AG10803 (cell line): ENCODE results near the gene ADPRM.
"Not testable (repeated sequence)": the region's sequence is repeated elsewhere in the genome, so short reads cannot be mapped to it uniquely, and the experiment has no call there.

Experiments
- DNase-seq: peaks from one replicate; pipeline ENCODE4 v3.0.0; 2010; ENCODE audit warnings: low read depth
- H3K4me3 ChIP-seq: 2 replicates; pipeline ENCODE4 v1.5.1; 2011; ENCODE audit warnings: mild to moderate bottlenecking, low read length, control low read depth
- TF ChIP-seq, protein P1 (sequence below): conservative IDR thresholded peaks from 2 replicates; pipeline ENCODE4 v1.5.1; 2011; ENCODE audit warnings: mild to moderate bottlenecking, low read length, control low read depth, inconsistent platforms

The ADPRM gene

GRCh38 chr17:10668775-10669174 lies 28.6 kb upstream of the ADPRM start:
- H3K4me3 ChIP-seq, result no peak overlapping the region
- TF ChIP-seq, protein P1, sequence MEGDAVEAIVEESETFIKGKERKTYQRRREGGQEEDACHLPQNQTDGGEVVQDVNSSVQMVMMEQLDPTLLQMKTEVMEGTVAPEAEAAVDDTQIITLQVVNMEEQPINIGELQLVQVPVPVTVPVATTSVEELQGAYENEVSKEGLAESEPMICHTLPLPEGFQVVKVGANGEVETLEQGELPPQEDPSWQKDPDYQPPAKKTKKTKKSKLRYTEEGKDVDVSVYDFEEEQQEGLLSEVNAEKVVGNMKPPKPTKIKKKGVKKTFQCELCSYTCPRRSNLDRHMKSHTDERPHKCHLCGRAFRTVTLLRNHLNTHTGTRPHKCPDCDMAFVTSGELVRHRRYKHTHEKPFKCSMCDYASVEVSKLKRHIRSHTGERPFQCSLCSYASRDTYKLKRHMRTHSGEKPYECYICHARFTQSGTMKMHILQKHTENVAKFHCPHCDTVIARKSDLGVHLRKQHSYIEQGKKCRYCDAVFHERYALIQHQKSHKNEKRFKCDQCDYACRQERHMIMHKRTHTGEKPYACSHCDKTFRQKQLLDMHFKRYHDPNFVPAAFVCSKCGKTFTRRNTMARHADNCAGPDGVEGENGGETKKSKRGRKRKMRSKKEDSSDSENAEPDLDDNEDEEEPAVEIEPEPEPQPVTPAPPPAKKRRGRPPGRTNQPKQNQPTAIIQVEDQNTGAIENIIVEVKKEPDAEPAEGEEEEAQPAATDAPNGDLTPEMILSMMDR, result no peak
- DNase-seq, result peak; percentile 51

DNA sequence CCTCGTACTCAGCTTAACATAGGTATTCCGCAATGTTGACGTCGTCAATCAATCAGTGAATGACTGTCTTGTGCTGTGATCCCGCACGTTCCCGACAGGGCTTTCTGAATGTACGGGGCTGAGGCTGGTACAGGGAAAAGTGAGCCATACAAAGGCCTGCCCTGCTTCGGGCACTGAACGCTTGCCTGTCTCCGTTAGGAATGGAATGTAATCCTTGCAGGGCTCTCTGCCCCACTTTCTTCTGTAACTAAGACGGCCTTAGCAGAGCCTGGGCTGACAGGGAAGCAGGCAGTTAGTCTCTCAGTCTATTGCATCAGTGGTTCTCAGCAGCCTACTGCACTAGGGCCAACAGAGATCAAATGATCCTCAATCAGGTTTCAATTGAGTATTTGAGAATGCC lies 24.1 kb upstream of the ADPRM start:
- TF ChIP-seq, protein P1, result no peak
- no peak overlapping the region for H3K4me3 ChIP-seq
- DNase-seq, result no peak

- TF ChIP-seq, protein P1, result no peak
- DNase-seq, result no peak
- H3K4me3 ChIP-seq, result no peak overlapping the region
Observed at GRCh38 chr17:10674704-10675103, 22.7 kb upstream of the ADPRM start.

GRCh38 chr17:10681866-10682446 lies 15.4 kb upstream of the ADPRM start:
- DNase-seq, result peak; percentile 89
- H3K4me3 ChIP-seq, result no peak overlapping the region
- TF ChIP-seq, protein P1, result no peak

GRCh38 chr17:10683853-10684252 lies 13.5 kb upstream of the ADPRM start:
- H3K4me3 ChIP-seq, result no peak overlapping the region
- DNase-seq, result peak; percentile 37
- TF ChIP-seq, protein P1, result peak; percentile 57

GRCh38 chr17:10687499-10687898 lies 9.9 kb upstream of the ADPRM start:
- no peak overlapping the region for H3K4me3 ChIP-seq
- DNase-seq, result no peak
- TF ChIP-seq, protein P1, result no peak

DNA sequence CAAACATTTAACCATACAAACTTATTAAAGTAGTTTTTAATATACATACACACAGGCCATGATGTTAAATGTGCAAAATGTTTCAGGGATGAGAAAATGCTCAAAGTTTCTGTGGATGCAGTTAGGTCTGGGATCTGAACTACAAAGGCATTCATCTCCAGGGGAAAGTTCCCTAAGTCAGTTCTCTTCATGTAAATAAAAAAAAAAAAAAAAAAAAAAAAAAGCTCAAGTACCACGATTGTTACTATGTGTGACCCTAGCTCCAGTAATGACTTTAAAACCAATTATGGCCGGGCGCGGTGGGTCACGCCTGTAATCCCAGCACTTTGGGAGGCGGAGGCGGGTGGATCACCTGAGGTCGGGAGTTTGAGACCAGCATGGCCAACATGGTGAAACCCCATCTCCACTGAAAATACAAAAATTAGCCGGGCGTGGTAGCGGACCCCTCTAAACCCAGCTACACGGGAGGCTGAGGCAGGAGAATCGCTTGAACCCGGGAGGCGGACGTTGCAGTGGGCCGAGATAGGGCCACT lies 1.5 kb upstream of the ADPRM start:
- peak overlapping the region; percentile 94 for H3K4me3 ChIP-seq
- not testable (repeated sequence) for DNase-seq
